PFSK-1 (cell line): Measurements from ENCODE around the gene PNLIPRP3.

ENCODE experiments used
- POLR2AphosphoS5 ChIP-seq: IDR thresholded peaks from 2 replicates; pipeline ENCODE4 v1.6.1; 2012; ENCODE audit warnings: low read depth, mild to moderate bottlenecking, control low read depth, low read length, moderate library complexity
- TAF1 ChIP-seq: IDR thresholded peaks from 2 replicates; pipeline ENCODE4 v1.6.1; 2012; ENCODE audit warnings: low read length, control low read depth, borderline replicate concordance; ENCODE audit not compliant: insufficient read depth
- TF ChIP-seq, protein P1 (sequence below), 2 experiments: IDR thresholded peaks; 2 replicates each; pipeline versions ENCODE4 v1.6.1 to v1.8.0; 2011 to 2012; ENCODE audit warnings: low read depth in 2 of 2, low read length in 2 of 2, control low read depth in 1 of 2, inconsistent platforms in 1 of 2, mild to moderate bottlenecking in 1 of 2, moderate library complexity in 1 of 2; ENCODE audit not compliant: insufficient read depth in 1 of 2

DNA sequence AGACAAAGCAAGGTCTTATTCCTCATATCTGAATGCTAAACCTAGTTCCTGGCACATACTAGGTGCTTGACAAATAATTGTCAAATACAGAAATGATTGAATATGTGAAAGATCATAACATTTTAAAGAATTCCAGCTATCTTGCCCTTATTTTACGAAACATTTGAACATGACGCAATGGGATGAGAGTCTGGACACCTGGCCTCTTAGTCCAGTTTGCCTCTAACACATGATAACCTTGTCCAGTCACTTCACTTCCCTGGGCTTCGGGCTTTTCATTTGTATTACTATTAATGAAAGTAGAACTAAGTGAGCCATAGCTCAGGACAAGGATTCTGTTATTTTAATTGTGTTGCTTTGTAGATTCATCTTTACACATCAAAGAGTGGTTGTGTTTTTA lies 32.6 kb downstream of the PNLIPRP3 start:
- TF ChIP-seq POLR2AphosphoS5 (no peak), TAF1 (no peak)
- TF ChIP-seq, protein P1, sequence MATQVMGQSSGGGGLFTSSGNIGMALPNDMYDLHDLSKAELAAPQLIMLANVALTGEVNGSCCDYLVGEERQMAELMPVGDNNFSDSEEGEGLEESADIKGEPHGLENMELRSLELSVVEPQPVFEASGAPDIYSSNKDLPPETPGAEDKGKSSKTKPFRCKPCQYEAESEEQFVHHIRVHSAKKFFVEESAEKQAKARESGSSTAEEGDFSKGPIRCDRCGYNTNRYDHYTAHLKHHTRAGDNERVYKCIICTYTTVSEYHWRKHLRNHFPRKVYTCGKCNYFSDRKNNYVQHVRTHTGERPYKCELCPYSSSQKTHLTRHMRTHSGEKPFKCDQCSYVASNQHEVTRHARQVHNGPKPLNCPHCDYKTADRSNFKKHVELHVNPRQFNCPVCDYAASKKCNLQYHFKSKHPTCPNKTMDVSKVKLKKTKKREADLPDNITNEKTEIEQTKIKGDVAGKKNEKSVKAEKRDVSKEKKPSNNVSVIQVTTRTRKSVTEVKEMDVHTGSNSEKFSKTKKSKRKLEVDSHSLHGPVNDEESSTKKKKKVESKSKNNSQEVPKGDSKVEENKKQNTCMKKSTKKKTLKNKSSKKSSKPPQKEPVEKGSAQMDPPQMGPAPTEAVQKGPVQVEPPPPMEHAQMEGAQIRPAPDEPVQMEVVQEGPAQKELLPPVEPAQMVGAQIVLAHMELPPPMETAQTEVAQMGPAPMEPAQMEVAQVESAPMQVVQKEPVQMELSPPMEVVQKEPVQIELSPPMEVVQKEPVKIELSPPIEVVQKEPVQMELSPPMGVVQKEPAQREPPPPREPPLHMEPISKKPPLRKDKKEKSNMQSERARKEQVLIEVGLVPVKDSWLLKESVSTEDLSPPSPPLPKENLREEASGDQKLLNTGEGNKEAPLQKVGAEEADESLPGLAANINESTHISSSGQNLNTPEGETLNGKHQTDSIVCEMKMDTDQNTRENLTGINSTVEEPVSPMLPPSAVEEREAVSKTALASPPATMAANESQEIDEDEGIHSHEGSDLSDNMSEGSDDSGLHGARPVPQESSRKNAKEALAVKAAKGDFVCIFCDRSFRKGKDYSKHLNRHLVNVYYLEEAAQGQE (IDR thresholded peaks at IDR 0.05; ENCODE audit: insufficient read depth in 1 of 2, low read depth in 2 of 2, low read length in 2 of 2) = no peak
